Breast epithelium (tissue), 3 donors: ENCODE data around the gene CDK5RAP2.

Experiments used
- CTCF ChIP-seq, 3 donors: fragments of 450-650 bp; IDR thresholded peaks; one replicate each; pipeline ENCODE4 v1.5.1; 2016 to 2017; ENCODE audit warnings: antibody characterized with exemption in 3 of 3, mild to moderate bottlenecking in 3 of 3, moderate library complexity in 3 of 3
- POLR2A ChIP-seq: fragments of 450-650 bp; IDR thresholded peaks from one replicate; pipeline ENCODE4 v1.6.1; 2016; ENCODE audit warnings: antibody characterized with exemption, mild to moderate bottlenecking, moderate library complexity

- TF ChIP-seq CTCF (IDR thresholded peaks at IDR 0.05) (no peak), POLR2A (no peak)
Measured at GRCh38 chr9:120433701-120434100, 146.3 kb downstream of the CDK5RAP2 start.
